KMS-11 (cell line): ENCODE results near the gene HARS2.
"Not testable (repeated sequence)": the region's sequence is repeated elsewhere in the genome, so short reads cannot be mapped to it uniquely, and the experiment has no call there.

Experiments
- H2AFZ ChIP-seq: fragments of 200-600 bp; sonication (generic); 2 replicates; pipeline ENCODE4 v1.6.1; 2016; ENCODE audit warnings: antibody characterized with exemption, mixed run types, low read depth
- H3K27ac ChIP-seq: fragments of 200-600 bp; sonication (generic); 2 replicates; pipeline ENCODE4 v1.6.1; 2016; ENCODE audit warnings: mild to moderate bottlenecking, mixed run types
- H3K27me3 ChIP-seq: fragments of 200-600 bp; sonication (generic); 2 replicates; pipeline ENCODE4 v1.6.1; 2017; ENCODE audit warnings: mild to moderate bottlenecking, low read depth, mixed run types, moderate library complexity; ENCODE audit not compliant: insufficient read depth
- H3K36me3 ChIP-seq: fragments of 200-600 bp; sonication (generic); 2 replicates; pipeline ENCODE4 v1.6.1; 2017; ENCODE audit warnings: mild to moderate bottlenecking, mixed run types; ENCODE audit not compliant: insufficient read depth
- H3K4me1 ChIP-seq: fragments of 200-600 bp; sonication (generic); 2 replicates; pipeline ENCODE4 v1.6.1; 2016; ENCODE audit warnings: mild to moderate bottlenecking, low read depth, mixed run types; ENCODE audit not compliant: poor library complexity, severe bottlenecking
- H3K4me2 ChIP-seq: fragments of 200-600 bp; sonication (generic); 2 replicates; pipeline ENCODE4 v1.7.0; 2016; ENCODE audit warnings: mild to moderate bottlenecking, mixed run types
- H3K4me3 ChIP-seq: fragments of 200-600 bp; sonication (generic); IDR thresholded peaks from 2 replicates; pipeline ENCODE4 v1.6.1; 2017; ENCODE audit warnings: low read depth, low read length, mixed read lengths; ENCODE audit not compliant: insufficient read depth
- H3K79me2 ChIP-seq: fragments of 200-600 bp; sonication (generic); 2 replicates; pipeline ENCODE4 v1.6.1; 2016; ENCODE audit warnings: low read depth, mixed run types; ENCODE audit not compliant: insufficient read depth
- H3K9ac ChIP-seq: fragments of 200-600 bp; sonication (generic); 2 replicates; pipeline ENCODE4 v1.6.1; 2016; ENCODE audit warnings: mild to moderate bottlenecking, mixed run types
- H4K20me1 ChIP-seq: fragments of 200-600 bp; sonication (generic); 2 replicates; pipeline ENCODE4 v1.6.1; 2016; ENCODE audit warnings: mild to moderate bottlenecking, mixed run types; ENCODE audit not compliant: insufficient read depth
- TF ChIP-seq, protein P1 (sequence below): fragments of 200-600 bp; sonication (generic); conservative IDR thresholded peaks from 2 replicates; pipeline ENCODE4 v1.6.1; 2017; ENCODE audit warnings: low read depth, mild to moderate bottlenecking, antibody characterized with exemption, low read length, moderate library complexity, mixed read lengths

The HARS2 gene

DNA sequence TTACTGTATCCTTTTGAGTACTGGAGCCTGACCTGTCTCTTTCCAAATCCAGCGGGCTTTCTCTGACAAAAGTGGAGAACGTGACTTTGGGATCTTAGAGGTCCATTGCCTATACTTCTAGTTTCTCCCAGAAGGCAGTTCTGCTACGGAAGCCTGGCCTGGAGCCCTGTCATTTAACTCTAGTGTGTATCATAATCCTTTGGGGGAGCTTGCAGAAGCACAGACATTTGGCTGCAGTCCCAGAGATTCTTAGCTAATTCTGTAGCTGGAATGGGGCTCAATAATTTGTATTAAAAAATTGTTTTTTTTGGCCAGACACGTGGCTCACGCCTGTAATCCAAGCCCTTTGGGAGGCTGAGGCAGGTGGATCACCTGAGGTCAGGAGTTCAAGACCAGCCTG lies 3.0 kb downstream of the HARS2 start:
- Histone ChIP-seq H3K79me2 (peaks cover 31% of the 10 kb centered on the region; the same call in 1 of the 2 replicates), H3K36me3 (0 out of 2 replicates have a peak, but pooled peaks cover 4% of the 10 kb centered on the region), H4K20me1 (no peaks in the 10 kb centered on the region), H3K4me1 (peaks cover 12% of the 10 kb centered on the region), H3K4me3 (no peak overlapping the region), H2AFZ (no peak overlapping the region), H3K4me2 (no peak overlapping the region), H3K27ac (no peak overlapping the region), H3K9ac (no peak overlapping the region), H3K27me3 (no peaks in the 10 kb centered on the region)
- TF ChIP-seq, protein P1, sequence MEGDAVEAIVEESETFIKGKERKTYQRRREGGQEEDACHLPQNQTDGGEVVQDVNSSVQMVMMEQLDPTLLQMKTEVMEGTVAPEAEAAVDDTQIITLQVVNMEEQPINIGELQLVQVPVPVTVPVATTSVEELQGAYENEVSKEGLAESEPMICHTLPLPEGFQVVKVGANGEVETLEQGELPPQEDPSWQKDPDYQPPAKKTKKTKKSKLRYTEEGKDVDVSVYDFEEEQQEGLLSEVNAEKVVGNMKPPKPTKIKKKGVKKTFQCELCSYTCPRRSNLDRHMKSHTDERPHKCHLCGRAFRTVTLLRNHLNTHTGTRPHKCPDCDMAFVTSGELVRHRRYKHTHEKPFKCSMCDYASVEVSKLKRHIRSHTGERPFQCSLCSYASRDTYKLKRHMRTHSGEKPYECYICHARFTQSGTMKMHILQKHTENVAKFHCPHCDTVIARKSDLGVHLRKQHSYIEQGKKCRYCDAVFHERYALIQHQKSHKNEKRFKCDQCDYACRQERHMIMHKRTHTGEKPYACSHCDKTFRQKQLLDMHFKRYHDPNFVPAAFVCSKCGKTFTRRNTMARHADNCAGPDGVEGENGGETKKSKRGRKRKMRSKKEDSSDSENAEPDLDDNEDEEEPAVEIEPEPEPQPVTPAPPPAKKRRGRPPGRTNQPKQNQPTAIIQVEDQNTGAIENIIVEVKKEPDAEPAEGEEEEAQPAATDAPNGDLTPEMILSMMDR, result no peak

DNA sequence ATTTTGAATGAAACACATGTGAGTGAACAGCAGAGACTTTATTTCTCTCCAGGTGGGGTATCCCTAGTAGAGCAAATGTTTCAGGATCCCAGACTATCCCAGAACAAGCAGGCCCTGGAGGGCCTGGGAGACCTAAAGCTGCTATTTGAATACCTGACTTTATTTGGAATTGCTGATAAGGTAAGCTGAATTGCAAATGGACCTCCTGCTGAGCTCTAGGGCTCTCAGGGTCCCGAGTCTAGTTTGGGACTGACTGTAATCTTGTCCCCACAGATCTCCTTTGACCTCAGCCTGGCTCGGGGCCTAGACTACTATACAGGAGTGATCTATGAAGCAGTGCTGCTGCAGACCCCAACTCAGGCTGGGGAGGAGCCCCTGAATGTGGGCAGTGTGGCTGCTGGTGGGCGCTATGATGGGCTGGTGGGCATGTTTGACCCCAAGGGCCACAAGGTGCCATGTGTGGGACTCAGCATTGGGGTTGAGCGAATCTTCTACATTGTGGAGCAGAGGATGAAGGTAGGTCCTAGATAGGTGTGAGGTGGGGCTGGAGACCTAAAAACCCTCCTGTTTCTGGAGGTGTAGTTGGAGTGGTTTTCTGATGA lies 5.7 kb downstream of the HARS2 start:
- peaks cover 5% of the 10 kb centered on the region for H3K4me1 ChIP-seq
- no peaks in the 10 kb centered on the region for H3K27me3 ChIP-seq
- H2AFZ ChIP-seq, result no peak overlapping the region
- no peak overlapping the region for H3K4me3 ChIP-seq
- H4K20me1 ChIP-seq, result no peaks in the 10 kb centered on the region
- H3K9ac ChIP-seq, result no peak overlapping the region
- no peak overlapping the region for H3K27ac ChIP-seq
- H3K4me2 ChIP-seq, result no peak overlapping the region
- H3K79me2 ChIP-seq, result peaks cover 13% of the 10 kb centered on the region; the same call in 1 of the 2 replicates
- TF ChIP-seq, protein P1, result no peak
- H3K36me3 ChIP-seq, result 0 out of 2 replicates have a peak, but pooled peaks cover 4% of the 10 kb centered on the region

DNA sequence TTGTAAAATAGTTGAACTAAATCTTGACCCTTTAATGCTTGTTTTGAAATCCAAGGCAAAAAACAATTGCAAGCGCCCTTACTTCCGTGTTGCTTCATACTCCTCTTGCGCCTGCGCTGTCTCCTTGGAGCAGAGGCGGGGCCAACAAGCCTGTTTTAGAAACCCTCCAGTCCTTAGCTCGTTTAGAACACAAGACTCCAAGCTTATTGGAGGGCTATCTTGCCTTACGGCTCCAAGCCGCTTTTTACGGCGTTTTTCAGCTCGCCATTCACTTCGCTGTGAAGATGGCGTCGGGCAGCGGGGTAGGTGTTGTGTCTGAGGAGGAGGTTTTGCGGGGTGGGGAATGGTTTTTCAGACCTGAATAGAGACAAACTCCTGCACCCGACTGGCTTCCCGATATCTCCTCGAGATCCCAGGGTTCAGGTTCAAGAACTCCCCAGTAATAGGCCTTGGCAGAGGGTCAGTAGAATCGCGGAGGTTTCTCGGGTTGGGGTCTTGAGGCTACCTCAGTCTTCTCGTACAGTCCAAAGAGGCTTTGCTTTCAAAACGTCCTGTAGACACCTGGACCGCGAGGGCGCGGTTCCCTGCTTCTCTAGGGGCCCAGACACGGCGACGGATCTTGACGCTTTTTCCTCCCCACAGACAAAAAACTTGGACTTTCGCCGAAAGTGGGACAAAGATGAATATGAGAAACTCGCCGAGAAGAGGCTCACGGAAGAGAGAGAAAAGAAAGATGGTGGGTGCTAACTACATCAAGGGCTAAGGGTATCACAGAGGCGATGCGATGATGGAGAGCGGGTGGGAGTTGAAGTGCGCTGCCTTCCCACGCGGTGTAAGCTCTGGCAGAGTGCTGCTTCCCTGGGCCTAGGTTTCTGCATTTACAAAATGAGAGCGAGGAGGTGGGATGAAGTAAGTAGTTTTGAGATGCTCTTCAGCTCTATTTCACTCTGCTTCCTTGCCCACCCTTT lies 9.2 kb downstream of the HARS2 start, which contains the start of gene ZMAT2:
TSS of gene ZMAT2 (plus strand) at position 271 of the 968 bp plus-strand sequence. CDS start at position 285, 14 bp downstream.
- H3K4me3 ChIP-seq, result no peak within 1 kb of the TSS
- no peak within 1 kb of the TSS; the same call in 1 of the 2 replicates for H3K9ac ChIP-seq
- H3K4me1 ChIP-seq, result no peaks in the 10 kb centered on the region
- H3K27ac ChIP-seq, result no peak within 1 kb of the TSS
- H3K36me3 ChIP-seq, result peaks cover 9% of the 10 kb centered on the region; the same call in 1 of the 2 replicates
- no peaks in the 10 kb centered on the region for H3K79me2 ChIP-seq
- H2AFZ ChIP-seq, result no peak within 1 kb of the TSS
- H3K4me2 ChIP-seq, result peak within 1 kb of the TSS; percentile 8; the same call in 1 of the 2 replicates
- no peaks in the 10 kb centered on the region for H3K27me3 ChIP-seq
- no peaks in the 10 kb centered on the region for H4K20me1 ChIP-seq
- TF ChIP-seq, protein P1, result no peak

DNA sequence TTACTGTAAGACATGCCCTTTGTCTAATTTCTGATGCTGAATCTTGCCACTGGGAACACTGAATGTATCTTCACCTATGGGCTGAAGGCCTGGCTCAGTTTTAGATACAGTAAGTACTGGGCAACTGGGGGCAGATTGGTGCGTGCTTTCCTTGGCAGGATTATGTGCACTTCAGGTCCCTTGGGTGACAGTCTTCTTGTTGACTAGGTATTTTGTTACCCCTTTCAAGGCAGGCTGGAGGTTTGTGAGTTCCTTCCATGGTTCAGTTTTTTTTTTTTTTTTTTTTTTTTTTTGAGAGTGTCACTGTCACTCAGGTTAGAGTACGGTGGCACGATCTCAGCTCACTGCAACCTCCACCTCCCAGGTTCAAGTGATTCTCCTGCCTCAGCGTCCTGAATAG lies 16.6 kb downstream of the HARS2 start:
- no peak overlapping the region for H2AFZ ChIP-seq
- no peaks in the 10 kb centered on the region for H4K20me1 ChIP-seq
- no peaks in the 10 kb centered on the region for H3K27me3 ChIP-seq
- no peak overlapping the region for H3K27ac ChIP-seq
- H3K79me2 ChIP-seq, result no peaks in the 10 kb centered on the region
- no peak overlapping the region for H3K4me2 ChIP-seq
- no peak overlapping the region for H3K4me3 ChIP-seq
- H3K4me1 ChIP-seq, result peaks cover 10% of the 10 kb centered on the region
- H3K9ac ChIP-seq, result no peak overlapping the region
- TF ChIP-seq, protein P1, result no peak
- H3K36me3 ChIP-seq, result no peaks in the 10 kb centered on the region

DNA sequence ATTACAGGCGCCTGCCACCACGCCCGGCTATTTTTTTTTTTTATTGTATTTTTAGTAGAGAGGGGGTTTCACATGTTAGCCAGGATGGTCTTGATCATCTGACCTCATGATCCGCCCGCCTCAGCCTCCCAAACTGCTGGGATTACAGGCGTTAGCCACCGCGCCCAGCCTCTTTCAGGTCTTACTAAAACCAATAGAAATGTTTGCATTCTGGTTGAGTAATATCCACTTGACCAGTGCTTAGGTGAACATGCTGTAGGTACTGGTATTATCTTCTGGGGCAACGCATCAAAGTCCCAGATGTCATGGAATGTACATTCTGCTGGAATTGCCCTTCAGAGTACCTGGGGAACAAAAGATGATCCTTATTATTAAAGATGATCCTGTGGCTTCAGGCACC lies 17.5 kb downstream of the HARS2 start:
- not testable (repeated sequence) for H3K79me2 ChIP-seq, H3K27ac ChIP-seq

More for the DNA sequence above, 17.5 kb downstream of the HARS2 start:
- not testable (repeated sequence) for H3K4me2 ChIP-seq, H2AFZ ChIP-seq, H3K9ac ChIP-seq, H3K4me1 ChIP-seq, H3K27me3 ChIP-seq, H4K20me1 ChIP-seq, H3K36me3 ChIP-seq, H3K4me3 ChIP-seq
